Forelimb muscle (tissue), 1 donor: Measurements from ENCODE around the gene KRT14. TPM values are rescaled to one million over a fixed set of nuclear protein-coding genes. Genes with fewer than 3 reads are reported as not detected.
"Not testable (repeated sequence)": the region's sequence is repeated elsewhere in the genome, so short reads cannot be mapped to it uniquely, and the experiment has no call there.

Experiments
- DNase-seq: peaks from one replicate; pipeline ENCODE4 v3.0.0-alpha.2; 2013; ENCODE audit warnings: low read depth
- polyA plus RNA-seq: library from polyadenylated mRNA; unstranded; fragments of 120-200 nt; gene quantifications from one replicate; pipeline ENCODE4 v1.2.1, GENCODE V29; 2013; ENCODE audit not compliant: insufficient read length

KRT14 gene
- polyA plus RNA-seq, 1 donor, result not detected

- DNase-seq, result peak; percentile 36
These were observed 7.0 kb downstream of the KRT14 start for GRCh38 chr17:41579484-41580243.

- DNase-seq, result no peak
These were observed 7.7 kb downstream of the KRT14 start for GRCh38 chr17:41578971-41579370.

- no peak for DNase-seq
These were observed 8.2 kb downstream of the KRT14 start for GRCh38 chr17:41578538-41578937.

- DNase-seq, result not testable (repeated sequence)
These were observed 10.0 kb downstream of the KRT14 start for GRCh38 chr17:41576740-41577139.

- no peak for DNase-seq
These were observed 11.4 kb downstream of the KRT14 start for GRCh38 chr17:41575336-41575735.

GRCh38 chr17:41571561-41572434, 14.9 kb downstream of the KRT14 start, which contains the start of gene KRT9:
TSS of gene KRT9 (minus strand) at chr17:41572059. CDS start at chr17:41571992, 67 bp downstream.
- DNase-seq, result no peak

GRCh38 chr17:41567317-41567716, 19.4 kb downstream of the KRT14 start:
- DNase-seq, result no peak

- DNase-seq, result no peak
These were observed 21.4 kb downstream of the KRT14 start for GRCh38 chr17:41565338-41565737.

GRCh38 chr17:41563607-41564170, 23.0 kb downstream of the KRT14 start:
- DNase-seq, result no peak

- no peak for DNase-seq
These were observed 25.1 kb downstream of the KRT14 start for GRCh38 chr17:41561554-41561953.

- no peak for DNase-seq
These were observed 27.1 kb downstream of the KRT14 start for GRCh38 chr17:41559548-41559947.

- no peak for DNase-seq
These were observed 29.8 kb downstream of the KRT14 start for GRCh38 chr17:41556931-41557330.

- no peak for DNase-seq
These were observed 30.4 kb downstream of the KRT14 start for GRCh38 chr17:41556306-41556705.

- DNase-seq, result no peak
These were observed 31.4 kb downstream of the KRT14 start for GRCh38 chr17:41555105-41555887.

GRCh38 chr17:41553987-41554680, 32.6 kb downstream of the KRT14 start:
- no peak for DNase-seq

- DNase-seq, result no peak
These were observed 33.5 kb downstream of the KRT14 start for GRCh38 chr17:41553176-41553575.

GRCh38 chr17:41552455-41552854, 34.2 kb downstream of the KRT14 start:
- DNase-seq, result no peak

- no peak for DNase-seq
These were observed 35.3 kb downstream of the KRT14 start for GRCh38 chr17:41551365-41551764.

- DNase-seq, result no peak
These were observed 37.1 kb downstream of the KRT14 start for GRCh38 chr17:41549596-41550039.

- DNase-seq, result peak; percentile 53
These were observed 37.7 kb downstream of the KRT14 start for GRCh38 chr17:41548844-41549595.
